NCI-H345 treated with DMSO at 0.1 percent for 48 hours (cell line): ENCODE results near the gene ZNF202.
"Not testable (repeated sequence)": the region's sequence is repeated elsewhere in the genome, so short reads cannot be mapped to it uniquely, and the experiment has no call there.

ENCODE experiments used
- DNase-seq: peaks from one replicate; lab custom pipeline; 2025; ENCODE audit not compliant: unreplicated experiment; lab: John Stamatoyannopoulos, UW

ZNF202 gene

GRCh38 chr11:123741159-123742030, at the start of gene ZNF202:
Gene ZNF202, minus strand, starts transcription at chr11:123741660. Its CDS starts 10,772 bp downstream, at chr11:123730888.
- peak; percentile 85 for DNase-seq

- no peak for DNase-seq
These were observed 42.1 kb upstream of the ZNF202 start for GRCh38 chr11:123783536-123783935.

GRCh38 chr11:123778511-123778910, 37.1 kb upstream of the ZNF202 start:
- no peak for DNase-seq

- no peak for DNase-seq
These were observed 34.5 kb upstream of the ZNF202 start for GRCh38 chr11:123775715-123776549.

- no peak for DNase-seq
These were observed 33.8 kb upstream of the ZNF202 start for GRCh38 chr11:123775289-123775688.

GRCh38 chr11:123773959-123774358, 32.5 kb upstream of the ZNF202 start:
- no peak for DNase-seq

GRCh38 chr11:123773026-123773425, 31.6 kb upstream of the ZNF202 start:
- no peak for DNase-seq

GRCh38 chr11:123771664-123772063, 30.2 kb upstream of the ZNF202 start:
- no peak for DNase-seq

GRCh38 chr11:123770712-123771111, 29.3 kb upstream of the ZNF202 start:
- DNase-seq: no peak

- DNase-seq: no peak
These were observed 24.1 kb upstream of the ZNF202 start for GRCh38 chr11:123765601-123766000.

- DNase-seq: no peak
These were observed 21.0 kb upstream of the ZNF202 start for GRCh38 chr11:123762422-123762821.

- no peak for DNase-seq
These were observed 19.4 kb upstream of the ZNF202 start for GRCh38 chr11:123760894-123761293.

GRCh38 chr11:123757976-123758375, 16.5 kb upstream of the ZNF202 start:
- DNase-seq: no peak

GRCh38 chr11:123755813-123756212, 14.4 kb upstream of the ZNF202 start:
- no peak for DNase-seq

GRCh38 chr11:123755344-123755743, 13.9 kb upstream of the ZNF202 start:
- DNase-seq: no peak

GRCh38 chr11:123754101-123754568, 12.7 kb upstream of the ZNF202 start, which contains the start of gene OR6X1:
Gene OR6X1, minus strand, starts transcription at chr11:123754518. Its CDS starts 0 bp downstream, at chr11:123754518.
- no peak for DNase-seq

- no peak for DNase-seq
These were observed 11.7 kb upstream of the ZNF202 start for GRCh38 chr11:123753110-123753509.

- DNase-seq: no peak
These were observed 10.3 kb upstream of the ZNF202 start for GRCh38 chr11:123751781-123752180.

- DNase-seq: not testable (repeated sequence)
These were observed 6.9 kb upstream of the ZNF202 start for GRCh38 chr11:123748349-123748748.

GRCh38 chr11:123745764-123746451, 4.4 kb upstream of the ZNF202 start:
- no peak for DNase-seq

- no peak for DNase-seq
These were observed 1.3 kb upstream of the ZNF202 start for GRCh38 chr11:123742724-123743120.
